HepG2 (cell line): ENCODE measurements around the gene NUTF2. TPM values are rescaled to one million over a fixed set of nuclear protein-coding genes. Genes with fewer than 3 reads are reported as not detected.

Source experiments
- CCAR2 ChIP-seq: fragments of 200-400 bp; formaldehyde crosslinking; optimal IDR thresholded peaks from 2 replicates; pipeline ENCODE3; 2018; ENCODE audit warnings: low read depth, mild to moderate bottlenecking, low read length, moderate library complexity
- ETV5 ChIP-seq: IDR thresholded peaks from 2 replicates; pipeline ENCODE4 v1.6.1; 2018; ENCODE audit warnings: missing biosample characterization, missing genetic modification reagents, inconsistent platforms, borderline replicate concordance
- SCMH1 ChIP-seq: sonication (generic); formaldehyde crosslinking; IDR thresholded peaks from 2 replicates; pipeline ENCODE4 v1.9.0; 2021; ENCODE audit warnings: missing genetic modification reagents, mild to moderate bottlenecking, borderline replicate concordance
- ZBTB20 ChIP-seq: sonication (generic); formaldehyde crosslinking; IDR thresholded peaks from 2 replicates; pipeline ENCODE4 v1.8.1; 2023; ENCODE audit warnings: missing genetic modification reagents, low read depth, mild to moderate bottlenecking, borderline replicate concordance
- ZFP36L1 ChIP-seq: sonication (generic); formaldehyde crosslinking; IDR thresholded peaks from 2 replicates; pipeline ENCODE4 v1.8.0; 2022; ENCODE audit warnings: mild to moderate bottlenecking, missing genetic modification reagents, moderate library complexity
- ZNF142 ChIP-seq: sonication (generic); formaldehyde crosslinking; IDR thresholded peaks from 2 replicates; pipeline ENCODE4 v1.4.0; 2020; ENCODE audit warnings: missing genetic modification reagents
- polyA plus RNA-seq, 8 experiments: library from polyadenylated mRNA; depleted of rRNA in 3 of 8; stranded (reverse) in 7 of 8; unstranded in 1 of 8; fragments of >200 nt; fragmentation: Illumina TruSeq in 4 of 8; extraction: Trizol in 4 of 8; gene quantifications; 2 replicates each; pipeline versions ENCODE4 v1.2.1 to v1.2.3, GENCODE V29; 2011 to 2016; ENCODE audit warnings: low read depth in 4 of 8, missing spikeins in 1 of 8, mixed read lengths in 1 of 8; ENCODE audit not compliant: insufficient read depth in 1 of 8
- total RNA-seq, 5 experiments: library from RNA; depleted of rRNA; stranded (reverse); fragments of >200 nt; fragmentation: Illumina TruSeq; extraction: Trizol; gene quantifications; 2 replicates each; pipeline ENCODE4 v1.2.3, GENCODE V29; 2016; ENCODE audit warnings: low read depth in 1 of 5

Gene NUTF2
- total and polyA plus RNA-seq, 2 of the 13 experiments (the other 11 are each of a cell fraction or from before 2014, with no cell fraction given): 168 to 214 TPM

- TF ChIP-seq ZNF142 (CRISPR knock-in tag) (no peak), SCMH1 (CRISPR knock-in tag) (no peak), ZBTB20 (CRISPR knock-in tag) (no peak), ETV5 (no peak), CCAR2 (no peak), ZFP36L1 (CRISPR knock-in tag) (no peak)
Observed at GRCh38 chr16:67803894-67804293, 42.8 kb upstream of the NUTF2 start (continued).
